Epithelial cell of esophagus (primary cell): Measurements from ENCODE around the gene NVL.
A peak's percentile ranks its signal among the peaks of the same experiment; 100 is the strongest.

Source experiments
- DNase-seq: peaks from one replicate; pipeline ENCODE4 v3.0.0; 2010; ENCODE audit warnings: low read depth
- H3K4me3 ChIP-seq: 2 replicates; pipeline ENCODE4 v1.5.1; 2011; ENCODE audit warnings: mild to moderate bottlenecking, low read length, control low read depth
- TF ChIP-seq, protein P1 (sequence below): IDR thresholded peaks from 2 replicates; pipeline ENCODE4 v1.5.1; 2011; ENCODE audit warnings: low read depth, mild to moderate bottlenecking, low read length, control low read depth, inconsistent platforms; ENCODE audit not compliant: insufficient read depth; ENCODE audit errors: missing control alignments

The NVL gene

DNA sequence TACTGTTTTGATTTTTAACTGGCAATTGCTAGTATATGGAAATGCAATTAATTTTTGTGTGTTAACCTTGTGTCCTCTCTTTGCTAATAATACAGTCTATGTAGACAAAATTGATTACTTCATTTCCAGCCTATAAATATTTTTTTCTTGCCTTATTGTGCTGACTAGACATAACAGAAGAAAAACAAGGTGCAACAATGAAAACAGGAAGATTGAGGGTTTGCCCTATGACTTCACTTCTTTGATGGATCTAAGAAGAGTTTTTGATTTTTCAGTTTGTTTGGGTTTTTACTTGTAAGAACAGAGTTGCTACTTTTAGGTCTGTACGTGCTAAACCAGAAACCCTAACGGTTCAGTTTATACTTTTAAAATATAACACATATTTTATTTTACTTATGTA is 18.2 kb upstream of the NVL start:
- TF ChIP-seq, protein P1, sequence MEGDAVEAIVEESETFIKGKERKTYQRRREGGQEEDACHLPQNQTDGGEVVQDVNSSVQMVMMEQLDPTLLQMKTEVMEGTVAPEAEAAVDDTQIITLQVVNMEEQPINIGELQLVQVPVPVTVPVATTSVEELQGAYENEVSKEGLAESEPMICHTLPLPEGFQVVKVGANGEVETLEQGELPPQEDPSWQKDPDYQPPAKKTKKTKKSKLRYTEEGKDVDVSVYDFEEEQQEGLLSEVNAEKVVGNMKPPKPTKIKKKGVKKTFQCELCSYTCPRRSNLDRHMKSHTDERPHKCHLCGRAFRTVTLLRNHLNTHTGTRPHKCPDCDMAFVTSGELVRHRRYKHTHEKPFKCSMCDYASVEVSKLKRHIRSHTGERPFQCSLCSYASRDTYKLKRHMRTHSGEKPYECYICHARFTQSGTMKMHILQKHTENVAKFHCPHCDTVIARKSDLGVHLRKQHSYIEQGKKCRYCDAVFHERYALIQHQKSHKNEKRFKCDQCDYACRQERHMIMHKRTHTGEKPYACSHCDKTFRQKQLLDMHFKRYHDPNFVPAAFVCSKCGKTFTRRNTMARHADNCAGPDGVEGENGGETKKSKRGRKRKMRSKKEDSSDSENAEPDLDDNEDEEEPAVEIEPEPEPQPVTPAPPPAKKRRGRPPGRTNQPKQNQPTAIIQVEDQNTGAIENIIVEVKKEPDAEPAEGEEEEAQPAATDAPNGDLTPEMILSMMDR, result no peak
- H3K4me3 ChIP-seq, result no peak overlapping the region
- DNase-seq, result no peak

DNA sequence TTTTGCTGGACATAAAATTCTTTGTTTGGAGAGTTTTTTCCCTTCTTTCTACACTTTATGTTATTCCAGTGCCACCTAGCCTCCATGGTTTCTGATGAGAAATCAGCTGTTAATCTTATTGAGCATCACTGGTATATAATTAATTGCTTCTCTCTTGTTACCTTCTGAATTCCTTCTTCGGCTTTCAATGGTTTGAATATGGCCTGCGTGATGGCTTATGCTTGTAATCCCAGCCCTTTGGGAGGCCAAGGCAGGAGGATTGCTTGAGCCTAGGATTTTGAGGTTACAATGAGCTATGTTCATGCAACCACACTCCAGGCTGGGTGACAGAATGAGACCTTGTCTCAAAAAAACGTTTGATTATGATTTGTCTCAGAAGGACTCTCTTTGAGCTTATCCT is 13.7 kb upstream of the NVL start:
- no peak overlapping the region for H3K4me3 ChIP-seq
- DNase-seq, result no peak
- TF ChIP-seq, protein P1, result no peak

DNA sequence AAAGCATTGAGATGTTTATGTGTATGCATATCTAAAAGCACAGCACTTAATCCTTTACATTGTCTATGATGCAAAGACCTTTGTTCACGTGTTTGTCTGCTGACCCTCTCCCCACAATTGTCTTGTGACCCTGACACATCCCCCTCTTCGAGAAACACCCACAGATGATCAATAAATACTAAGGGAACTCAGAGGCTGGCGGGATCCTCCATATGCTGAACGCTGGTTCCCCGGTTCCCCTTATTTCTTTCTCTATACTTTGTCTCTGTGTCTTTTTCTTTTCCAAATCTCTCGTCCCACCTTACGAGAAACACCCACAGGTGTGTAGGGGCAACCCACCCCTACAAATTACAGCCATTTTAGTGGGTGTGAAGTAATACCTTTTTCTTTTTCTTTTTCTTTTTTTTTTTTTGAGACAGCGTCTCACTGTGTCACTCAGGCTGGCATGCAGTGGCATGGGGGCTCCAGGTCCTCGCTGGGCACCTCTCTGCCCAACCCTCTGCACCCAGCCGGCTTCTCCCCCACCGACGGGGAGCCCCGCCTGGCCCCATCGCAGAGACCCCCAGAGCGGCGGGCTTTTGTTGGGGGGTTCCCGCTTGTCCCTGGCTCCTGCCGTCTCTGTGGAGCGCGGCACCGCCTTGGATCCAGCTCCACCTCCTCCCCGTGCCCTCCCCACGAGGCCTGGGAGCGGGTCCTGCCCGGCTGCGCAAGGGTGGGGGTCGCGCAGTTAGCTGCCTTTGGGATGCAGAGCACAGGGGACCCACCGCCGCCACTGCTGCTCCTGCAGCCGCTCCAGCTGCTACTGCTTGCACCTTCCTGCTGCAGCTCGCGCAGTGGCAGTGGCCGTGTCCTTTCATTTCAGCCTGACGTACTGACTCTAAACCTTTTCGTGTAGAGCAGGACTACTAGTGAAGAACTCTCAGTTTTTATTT is 10.7 kb upstream of the NVL start:
- peak overlapping the region; percentile 33 for H3K4me3 ChIP-seq
- DNase-seq, result peak; percentile 13

DNA sequence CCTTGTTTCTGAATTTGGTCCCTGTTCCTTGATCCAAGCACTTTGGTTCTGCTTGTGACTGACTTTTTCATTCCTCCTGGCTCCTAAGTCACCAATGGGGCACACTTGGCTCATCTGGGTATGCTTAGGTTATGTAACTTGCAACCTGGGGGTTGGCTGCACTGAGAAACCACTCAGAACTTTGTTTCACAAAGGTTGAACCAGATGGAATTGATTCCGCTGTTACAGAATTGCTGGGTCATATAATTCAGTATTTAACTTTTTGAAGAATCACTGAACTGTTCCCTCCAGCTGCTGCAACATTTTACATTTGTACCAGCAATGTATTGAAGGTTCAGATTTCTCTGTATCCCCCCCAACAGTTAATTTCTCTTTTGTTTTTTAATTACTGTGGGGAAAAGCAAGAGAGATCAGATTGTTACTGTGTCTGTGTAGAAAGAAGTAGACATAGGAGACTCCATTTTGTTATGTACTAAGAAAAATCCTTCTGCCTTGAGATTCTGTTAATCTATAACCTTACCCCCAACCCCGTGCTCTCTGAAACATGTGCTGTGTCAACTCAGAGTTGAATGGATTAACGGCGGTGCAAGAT is 9.6 kb upstream of the NVL start:
- DNase-seq, result no peak
- TF ChIP-seq, protein P1, result no peak
- no peak overlapping the region for H3K4me3 ChIP-seq

DNA sequence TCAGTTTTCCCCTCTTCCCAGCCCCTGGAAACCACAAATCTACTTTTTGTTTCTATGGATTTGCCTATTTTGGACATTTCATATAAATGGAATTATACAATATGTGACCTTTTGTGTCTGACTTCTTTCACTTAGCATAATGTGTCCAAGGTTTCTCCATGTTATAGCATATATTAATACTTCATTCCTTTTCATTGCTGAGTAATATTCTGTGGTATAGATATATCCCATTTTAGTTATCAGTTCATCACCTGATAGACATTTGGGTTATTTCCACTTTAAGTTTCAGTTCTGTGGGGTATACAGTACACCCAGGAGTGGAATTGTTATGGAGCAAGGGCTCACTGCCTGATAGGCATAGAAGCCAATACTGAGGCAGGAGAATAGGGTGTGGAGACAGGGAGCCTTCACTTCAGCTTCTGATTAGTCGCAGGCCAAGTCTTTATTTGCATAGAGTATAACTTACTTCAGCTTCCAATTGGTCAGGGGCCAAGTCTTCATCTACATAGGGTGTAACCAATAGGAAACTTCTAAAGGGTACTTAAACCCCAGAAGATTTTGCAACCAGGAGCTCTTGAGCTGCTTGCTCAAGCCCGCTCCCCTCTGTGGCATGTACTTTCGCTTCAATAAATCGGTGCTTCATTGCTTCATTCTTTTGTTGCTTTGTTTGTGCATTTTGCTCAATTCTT is 8.3 kb upstream of the NVL start:
- TF ChIP-seq, protein P1, result no peak
- H3K4me3 ChIP-seq, result no peak overlapping the region
- peak; percentile 18 for DNase-seq

DNA sequence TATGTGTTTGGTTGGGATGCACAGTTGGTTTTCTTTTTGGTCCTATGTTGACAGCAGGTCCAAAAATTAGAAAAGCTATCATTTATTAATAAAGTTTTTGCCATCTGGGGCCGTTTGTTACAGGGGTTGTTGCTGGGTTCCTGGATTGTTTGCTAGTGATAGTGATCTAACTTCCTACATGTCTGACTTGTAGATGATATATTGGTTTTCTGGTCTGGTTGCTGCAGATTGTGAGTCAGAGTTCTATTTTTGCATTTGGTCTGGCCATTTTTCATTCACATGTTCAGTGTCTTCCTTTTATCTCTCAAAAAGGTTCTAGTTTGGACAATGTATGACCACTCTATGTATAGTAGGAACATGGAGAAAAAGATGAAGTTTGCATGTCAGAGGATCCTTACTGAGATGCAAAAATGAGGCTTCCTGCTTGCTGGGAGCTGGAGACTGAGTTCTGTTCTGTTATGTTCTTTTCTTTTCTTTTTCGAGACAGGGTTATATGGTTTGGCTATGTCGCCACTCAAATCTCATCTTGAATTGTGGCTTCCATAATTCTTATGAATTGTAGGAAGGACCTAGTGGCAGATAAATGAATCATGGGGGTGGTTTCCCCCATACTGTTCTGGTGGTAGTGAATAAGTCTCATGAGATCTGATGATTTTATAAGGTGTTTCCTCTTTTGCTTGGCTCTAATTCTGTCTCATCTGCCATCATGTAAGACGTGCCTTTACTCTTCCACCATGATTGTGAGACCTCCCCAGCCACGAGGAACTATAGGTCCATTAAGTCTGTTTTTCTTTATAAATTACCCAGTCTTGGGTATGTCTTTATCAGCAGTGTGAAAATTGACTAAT is 4.2 kb upstream of the NVL start:
- DNase-seq, result peak; percentile 24

More for the DNA sequence above, 4.2 kb upstream of the NVL start:
- TF ChIP-seq, protein P1, result no peak
- H3K4me3 ChIP-seq, result no peak overlapping the region
